GM10266 (cell line): ENCODE results near the gene AMHR2.

Experiments
- DNase-seq: peaks from one replicate; pipeline ENCODE4 v3.0.0; 2012; ENCODE audit errors: extremely low spot score
- CTCF ChIP-seq: IDR thresholded peaks from 2 replicates; pipeline ENCODE4 v1.5.1; 2012; ENCODE audit warnings: mild to moderate bottlenecking, low read depth; ENCODE audit not compliant: control insufficient read depth, insufficient read depth; ENCODE audit errors: missing control alignments

The AMHR2 gene

GRCh38 chr12:53467082-53467481, 43.4 kb downstream of the AMHR2 start:
- no peak for TF ChIP-seq CTCF
- DNase-seq, result no peak

GRCh38 chr12:53467880-53468279, 44.2 kb downstream of the AMHR2 start:
- DNase-seq, result no peak
- no peak for TF ChIP-seq CTCF

- TF ChIP-seq CTCF, result no peak
- no peak for DNase-seq
Observed at GRCh38 chr12:53468282-53468681, 44.6 kb downstream of the AMHR2 start.

- TF ChIP-seq CTCF, result no peak
- no peak for DNase-seq
Observed at GRCh38 chr12:53472056-53472582, 48.5 kb downstream of the AMHR2 start.

- DNase-seq, result no peak
- TF ChIP-seq CTCF, result no peak
Observed at GRCh38 chr12:53474077-53474476, 50.4 kb downstream of the AMHR2 start.

- no peak for DNase-seq
Observed at GRCh38 chr12:53474819-53475218, 51.2 kb downstream of the AMHR2 start.

More at GRCh38 chr12:53474819-53475218, 51.2 kb downstream of the AMHR2 start:
- TF ChIP-seq CTCF, result no peak
